GM21515 (cell line): ENCODE measurements around the gene VEZT.
"Not testable (repeated sequence)": the region's sequence is repeated elsewhere in the genome, so short reads cannot be mapped to it uniquely, and the experiment has no call there.

Experiments
- ATAC-seq: cut with Tn5 transposase; IDR thresholded peaks from one replicate; pipeline ENCODE4 v1.9.1; 2021; ENCODE audit not compliant: unreplicated experiment

Gene VEZT, protein sequence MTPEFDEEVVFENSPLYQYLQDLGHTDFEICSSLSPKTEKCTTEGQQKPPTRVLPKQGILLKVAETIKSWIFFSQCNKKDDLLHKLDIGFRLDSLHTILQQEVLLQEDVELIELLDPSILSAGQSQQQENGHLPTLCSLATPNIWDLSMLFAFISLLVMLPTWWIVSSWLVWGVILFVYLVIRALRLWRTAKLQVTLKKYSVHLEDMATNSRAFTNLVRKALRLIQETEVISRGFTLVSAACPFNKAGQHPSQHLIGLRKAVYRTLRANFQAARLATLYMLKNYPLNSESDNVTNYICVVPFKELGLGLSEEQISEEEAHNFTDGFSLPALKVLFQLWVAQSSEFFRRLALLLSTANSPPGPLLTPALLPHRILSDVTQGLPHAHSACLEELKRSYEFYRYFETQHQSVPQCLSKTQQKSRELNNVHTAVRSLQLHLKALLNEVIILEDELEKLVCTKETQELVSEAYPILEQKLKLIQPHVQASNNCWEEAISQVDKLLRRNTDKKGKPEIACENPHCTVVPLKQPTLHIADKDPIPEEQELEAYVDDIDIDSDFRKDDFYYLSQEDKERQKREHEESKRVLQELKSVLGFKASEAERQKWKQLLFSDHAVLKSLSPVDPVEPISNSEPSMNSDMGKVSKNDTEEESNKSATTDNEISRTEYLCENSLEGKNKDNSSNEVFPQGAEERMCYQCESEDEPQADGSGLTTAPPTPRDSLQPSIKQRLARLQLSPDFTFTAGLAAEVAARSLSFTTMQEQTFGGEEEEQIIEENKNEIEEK

DNA sequence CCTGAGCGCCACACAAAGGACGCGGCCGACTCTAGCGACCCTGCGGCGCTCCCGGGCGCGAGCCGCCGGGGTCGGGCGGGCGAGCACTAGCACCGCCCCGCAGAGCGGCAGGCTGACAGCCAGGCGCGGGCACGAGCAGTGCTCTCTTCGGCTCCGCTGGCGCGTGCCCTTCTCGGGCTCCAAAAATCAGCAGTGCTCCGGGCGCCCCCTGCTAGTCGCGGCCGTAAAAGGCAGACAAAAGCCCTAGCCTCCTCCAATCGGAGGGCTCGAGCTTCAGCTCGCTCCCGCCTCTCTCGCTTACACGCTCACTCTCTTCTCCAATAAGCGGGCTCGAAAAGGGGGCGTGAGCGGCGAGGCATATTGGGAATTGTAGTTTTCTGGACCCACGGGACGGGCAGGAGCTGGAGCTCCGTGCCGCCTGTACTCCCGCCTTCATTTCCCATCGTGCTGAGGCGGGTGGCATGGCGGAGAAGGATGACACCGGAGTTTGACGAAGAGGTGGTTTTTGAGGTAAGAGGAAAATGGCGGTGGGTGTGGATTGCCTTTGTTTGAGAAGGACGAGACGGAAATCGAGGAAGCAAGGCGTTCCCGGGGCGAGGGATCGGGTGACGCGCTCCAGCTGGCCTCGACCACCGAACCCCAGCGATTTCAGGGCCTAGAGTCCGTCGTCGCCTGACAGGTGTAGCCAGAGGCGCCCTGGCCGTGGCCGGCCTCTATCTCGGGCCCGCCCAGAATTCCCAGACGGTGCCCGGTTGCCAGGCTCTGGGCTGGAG is at the start of gene VEZT, which contains the start of gene FGD6:
Gene VEZT, plus strand, starts transcription at position 431 of the 773 bp plus-strand sequence. Its CDS starts 44 bp downstream, at position 475.
Gene FGD6, minus strand, starts transcription at position 91 of the 773 bp plus-strand sequence. CDS start 227 bp downstream, outside the sequence.
- peak; percentile 92 for ATAC-seq

DNA sequence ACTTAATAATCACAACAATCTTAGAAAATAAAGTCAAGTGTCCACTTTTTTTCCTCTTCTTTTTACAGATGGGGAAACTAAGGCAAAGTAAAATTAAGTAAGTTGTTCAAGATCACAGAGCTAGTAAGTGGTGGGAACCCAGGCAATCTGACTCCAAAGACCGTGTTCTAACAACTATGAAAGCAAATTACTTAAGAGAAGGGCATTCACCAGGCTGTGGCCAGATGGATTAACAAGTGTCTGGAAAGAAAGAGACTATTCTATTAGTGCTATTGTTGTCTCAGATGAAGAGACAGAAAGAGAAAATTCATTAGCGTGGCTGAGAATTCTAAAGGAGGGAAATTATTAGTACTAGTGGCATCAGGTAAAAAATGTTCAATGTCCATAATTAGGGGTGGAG is 48.9 kb upstream of the VEZT start:
- ATAC-seq, result no peak

DNA sequence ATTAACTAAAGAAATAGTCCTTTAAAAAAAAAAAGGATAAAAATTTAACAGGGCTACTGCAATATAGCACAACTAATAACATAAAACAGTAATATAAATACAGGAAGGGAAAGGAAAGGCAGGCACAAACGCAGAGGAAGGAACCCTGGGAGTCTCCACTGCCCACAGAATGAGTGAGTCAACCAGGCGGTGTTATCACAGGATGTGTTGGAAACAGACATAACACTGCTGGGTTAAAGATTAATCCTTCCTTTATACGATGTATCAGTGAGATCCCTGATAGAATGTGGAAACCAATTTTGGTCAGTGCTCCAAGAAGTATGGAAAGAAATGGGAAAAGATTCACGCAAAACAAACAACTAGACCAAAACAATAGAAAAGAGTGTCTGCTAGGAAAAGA is 48.2 kb upstream of the VEZT start:
- no peak for ATAC-seq

DNA sequence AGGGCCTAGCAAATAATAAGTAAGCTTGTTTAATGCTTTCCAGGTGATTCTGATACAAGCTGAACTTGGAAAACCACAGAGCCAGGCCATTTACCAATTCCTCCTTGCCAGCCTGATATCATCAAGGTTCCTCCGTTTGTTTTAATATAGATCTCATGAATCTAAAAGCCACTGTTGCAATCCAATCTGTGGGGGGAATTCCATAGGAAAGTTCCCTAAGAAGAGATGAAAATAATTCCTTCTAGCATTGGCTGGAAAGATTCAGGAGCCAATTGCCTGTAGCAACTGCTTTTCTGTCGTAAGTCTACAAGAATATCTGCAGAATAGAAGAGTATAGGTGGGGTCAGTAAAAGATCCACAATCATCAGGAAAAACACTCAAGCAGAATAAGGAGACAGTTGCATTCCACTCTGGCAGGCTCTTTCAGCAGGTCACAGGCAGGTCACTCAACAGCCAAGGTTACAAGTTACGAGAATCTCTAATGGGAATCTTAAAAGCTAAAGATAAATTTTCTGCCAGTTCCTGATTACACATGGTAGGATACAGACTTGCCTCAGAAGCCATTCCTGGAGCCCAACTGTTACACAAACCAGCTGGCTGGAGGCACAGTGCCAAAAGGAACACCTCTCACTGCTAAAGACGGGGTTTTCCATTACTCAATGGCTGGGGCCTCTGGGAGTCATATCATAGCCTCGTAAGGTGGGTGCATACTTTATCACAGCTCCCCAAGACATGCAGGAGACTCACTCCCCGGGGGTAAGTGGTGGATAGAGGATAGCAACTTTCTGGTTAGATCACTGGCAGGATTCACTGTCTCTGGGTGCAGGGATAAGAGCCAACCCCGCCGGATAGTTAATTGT is 44.0 kb upstream of the VEZT start:
- no peak for ATAC-seq

DNA sequence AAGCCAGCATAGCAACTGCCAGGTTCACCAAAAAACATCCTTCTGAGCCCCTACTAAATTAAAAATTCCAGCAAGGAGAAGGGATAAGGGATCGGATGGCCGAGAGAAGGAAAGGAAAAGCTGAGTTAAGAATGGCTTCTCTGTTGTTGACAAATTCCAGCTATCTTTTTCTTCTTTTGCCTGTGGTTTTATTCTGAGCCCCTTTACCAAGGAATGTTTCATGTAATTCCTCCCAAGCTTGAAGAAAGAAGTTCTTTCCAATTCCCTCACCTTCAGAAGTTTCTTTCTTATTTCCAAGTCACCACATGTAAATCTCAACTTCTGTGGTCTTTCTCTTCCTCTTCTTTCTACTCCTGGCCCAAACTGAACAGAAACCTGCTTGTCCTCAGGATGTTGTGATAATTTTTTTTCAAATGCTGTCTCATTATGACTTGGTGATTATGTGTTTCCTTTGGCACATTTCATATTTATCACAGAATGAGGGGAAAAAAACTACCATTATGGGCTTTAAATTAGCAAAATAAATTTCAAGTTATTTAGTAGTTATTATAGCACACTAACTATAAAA is 40.3 kb upstream of the VEZT start:
- ATAC-seq, result no peak

DNA sequence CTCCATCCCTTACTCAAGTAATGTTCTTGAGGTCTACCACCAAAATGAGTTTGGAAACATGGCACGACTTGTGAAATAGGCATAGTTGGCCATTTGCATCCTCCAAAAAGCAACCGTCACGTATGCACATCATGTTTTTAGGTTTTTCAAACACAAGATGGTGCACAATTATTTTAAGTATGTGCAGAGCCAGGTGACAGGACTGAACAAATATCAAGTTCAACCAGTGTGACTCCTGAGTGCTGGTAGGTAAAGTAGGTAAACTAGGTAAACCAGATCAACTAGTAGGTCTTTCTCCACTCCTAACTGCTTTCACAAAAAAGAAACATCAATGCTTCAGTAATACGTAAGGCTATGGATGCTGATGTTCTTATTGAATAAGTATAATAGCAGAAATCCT is 39.5 kb upstream of the VEZT start:
- ATAC-seq, result no peak

DNA sequence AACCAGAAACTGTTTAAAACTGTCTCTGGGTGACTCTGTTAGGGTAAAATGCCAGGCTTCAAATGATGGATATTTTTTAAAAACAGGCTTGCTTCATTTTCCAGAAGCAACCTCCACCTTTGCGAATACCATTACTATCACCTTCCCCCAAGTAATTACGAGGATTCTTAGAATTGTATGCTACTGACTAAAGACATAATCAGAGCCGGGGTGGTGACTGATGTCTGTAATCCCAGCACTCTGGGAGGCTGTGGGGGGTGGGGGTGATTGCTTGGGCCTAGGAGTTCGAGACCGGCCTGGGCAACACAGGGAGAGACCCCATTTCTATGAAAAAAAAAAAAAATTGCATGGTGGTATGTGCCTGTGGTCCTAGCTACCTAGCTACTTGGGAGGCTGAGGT is 38.6 kb upstream of the VEZT start:
- no peak for ATAC-seq

DNA sequence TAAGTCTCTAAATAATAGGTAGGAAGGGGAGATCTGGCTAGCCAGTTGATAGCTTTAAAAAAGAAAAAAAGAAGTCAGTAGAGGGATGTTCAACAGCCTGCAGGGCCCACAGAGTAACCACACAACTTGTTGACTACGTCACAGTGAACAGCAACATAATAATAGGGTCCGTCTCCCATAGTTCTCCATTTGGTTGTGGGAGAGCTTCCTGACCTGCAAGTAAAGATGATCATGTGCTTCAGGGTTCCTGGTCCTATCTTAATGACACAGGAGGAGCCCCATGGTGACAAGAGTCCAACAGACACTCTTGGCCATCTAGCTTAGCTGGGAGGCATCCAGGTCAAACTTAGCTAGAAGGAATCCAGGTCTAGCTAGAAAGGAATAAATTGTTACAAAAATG is 36.5 kb upstream of the VEZT start:
- ATAC-seq, result no peak

DNA sequence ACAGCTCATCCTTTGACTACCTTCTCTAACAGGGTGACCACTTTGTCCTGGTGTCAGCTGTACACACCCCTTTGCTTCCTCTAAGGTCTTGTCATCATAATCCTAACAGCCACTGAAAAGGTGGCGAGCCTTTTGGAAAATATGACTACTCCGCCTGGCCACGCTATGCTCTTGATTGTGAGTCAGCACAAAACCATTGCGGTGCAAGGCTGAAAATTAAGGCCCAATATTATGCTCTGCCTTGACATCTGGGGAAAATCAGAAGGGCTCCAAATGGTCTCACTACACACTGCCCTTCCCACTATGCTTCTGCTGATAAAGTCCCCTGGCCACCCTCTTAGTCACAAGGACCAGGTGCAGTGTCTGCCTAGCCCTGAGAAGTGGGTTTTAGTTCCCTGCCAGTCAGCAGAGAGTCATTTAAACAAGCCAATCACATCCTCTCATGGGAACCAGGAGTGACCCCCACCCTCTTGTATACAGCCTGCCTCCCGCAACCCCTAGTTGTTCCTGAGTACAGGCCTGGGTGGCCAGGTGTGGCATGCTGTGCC is 34.7 kb upstream of the VEZT start:
- no peak for ATAC-seq

DNA sequence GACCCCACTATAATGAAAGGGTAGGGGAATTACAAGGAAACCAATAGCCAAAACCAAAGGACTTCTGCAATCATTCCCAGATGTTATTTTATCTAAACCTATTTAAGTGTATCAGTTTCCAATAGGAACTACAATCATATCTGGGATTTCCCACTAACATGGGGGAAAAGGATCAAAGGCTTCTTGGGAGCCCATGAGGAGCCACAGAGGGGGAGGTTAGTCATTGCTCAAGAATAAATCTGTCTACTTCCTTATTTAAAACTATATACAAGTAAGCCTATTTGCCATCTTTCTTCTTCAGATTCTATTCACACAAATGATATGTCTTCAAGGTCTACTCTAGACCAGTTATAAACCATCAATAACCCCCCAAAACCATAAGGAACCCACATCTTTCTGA is 33.5 kb upstream of the VEZT start:
- ATAC-seq, result no peak

DNA sequence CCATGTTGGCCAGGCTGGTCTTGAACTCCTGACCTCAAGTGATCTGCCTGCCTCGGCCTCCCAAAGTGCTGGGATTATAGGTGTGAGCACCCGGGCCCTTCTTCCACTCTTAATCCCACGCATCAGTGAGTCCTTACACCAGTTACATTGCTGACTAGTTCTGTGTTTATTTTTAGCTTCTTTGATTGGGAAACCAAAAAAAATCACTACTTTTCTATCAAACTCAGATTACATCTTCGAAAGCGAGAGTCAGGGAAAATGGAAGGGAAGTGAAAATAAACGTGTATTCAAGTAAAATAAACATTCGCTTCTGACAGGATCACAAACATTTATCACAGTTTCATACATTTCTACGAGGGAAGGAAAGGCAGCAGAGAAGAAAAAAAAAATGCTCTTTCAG is 32.5 kb upstream of the VEZT start:
- no peak for ATAC-seq

DNA sequence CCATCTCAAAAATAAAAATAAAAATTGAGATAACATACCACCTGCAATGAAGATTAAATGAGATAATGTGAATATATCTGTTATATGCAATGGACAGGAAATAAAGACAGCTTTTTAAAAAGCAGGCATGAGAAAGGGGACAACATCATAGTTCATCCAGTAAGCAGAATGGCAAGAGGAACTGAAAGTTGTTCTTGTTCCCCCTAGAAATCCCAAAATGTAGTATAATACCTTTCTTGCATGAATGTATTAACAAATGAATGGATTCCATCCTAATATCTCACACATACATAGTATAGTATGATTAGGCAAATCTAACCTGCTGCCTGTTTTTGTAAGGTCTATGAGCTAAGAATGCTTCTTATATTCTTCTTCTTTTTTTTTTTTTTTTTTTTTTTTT is 31.8 kb upstream of the VEZT start:
- no peak for ATAC-seq

DNA sequence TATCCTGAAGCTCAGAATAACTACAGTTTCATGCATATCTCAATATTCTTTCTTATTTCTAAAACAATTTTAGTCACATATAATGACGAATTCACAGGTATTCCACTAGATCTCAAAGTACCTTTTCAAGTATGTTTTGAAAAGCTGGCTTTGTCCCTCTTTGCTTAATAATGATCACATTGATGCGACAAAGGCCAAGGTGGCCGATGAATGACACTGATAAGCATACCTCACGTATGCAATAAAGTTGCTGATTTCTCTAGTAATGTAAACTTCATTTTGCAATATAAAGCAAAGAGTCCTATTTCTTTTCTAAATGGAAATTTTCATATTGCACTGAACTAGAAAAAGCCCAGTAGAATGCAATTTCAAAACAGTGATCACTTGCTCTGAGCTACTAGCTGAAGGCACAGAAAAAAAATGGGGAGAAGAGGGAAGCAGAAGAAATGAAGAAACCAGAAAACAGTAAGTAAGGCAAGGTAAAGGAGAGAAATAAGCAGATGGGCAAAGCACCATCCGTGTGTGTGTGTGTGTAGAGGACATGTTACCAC is 29.7 kb upstream of the VEZT start:
- no peak for ATAC-seq

DNA sequence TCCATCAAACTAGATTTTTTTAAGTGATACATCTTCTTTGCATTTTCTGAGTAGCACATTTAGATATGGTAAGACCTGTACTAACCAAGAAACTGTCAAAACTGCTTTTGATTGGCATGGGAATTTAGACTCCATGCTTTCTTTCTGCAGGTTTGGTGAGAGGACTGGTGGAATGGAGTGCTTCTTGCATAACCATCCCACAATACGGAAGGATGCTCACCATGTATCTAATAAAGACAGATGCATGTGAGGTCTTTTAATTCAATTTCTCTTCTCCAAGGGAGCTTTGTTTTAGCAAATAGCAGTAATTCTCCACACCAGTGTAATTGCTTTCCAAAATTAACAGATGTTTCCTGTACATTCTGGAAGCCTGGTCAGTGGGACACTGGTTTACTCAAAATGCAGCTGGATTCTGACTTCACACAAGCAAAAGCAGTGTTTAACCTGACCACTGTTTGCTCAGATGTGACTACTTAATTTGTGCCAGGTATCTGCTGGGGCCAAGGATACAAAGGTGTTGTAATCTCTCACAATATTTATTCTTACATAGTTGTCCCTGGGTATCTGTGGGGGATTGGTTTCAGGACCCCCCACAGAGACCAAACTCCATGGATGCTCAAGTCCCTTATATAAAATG is 26.4 kb upstream of the VEZT start:
- no peak for ATAC-seq

DNA sequence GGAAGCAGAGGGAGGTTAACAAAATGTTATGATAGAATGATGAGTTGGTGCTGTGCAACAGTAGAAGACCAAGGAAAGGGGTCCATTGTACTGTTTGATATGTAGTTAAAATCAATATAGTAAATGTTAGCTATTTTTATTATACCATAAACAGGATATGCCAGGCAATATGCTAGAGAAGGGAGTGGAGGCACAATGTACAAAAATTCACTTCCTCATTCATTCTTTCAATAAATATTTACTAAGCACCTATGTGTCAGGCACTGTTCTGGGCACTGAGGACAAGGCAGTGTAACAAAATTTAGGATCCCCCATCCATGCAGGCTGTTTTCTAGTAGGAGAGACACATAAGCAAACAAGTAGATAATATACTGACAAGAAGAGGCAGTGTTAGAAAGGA is 25.3 kb upstream of the VEZT start:
- ATAC-seq, result no peak

DNA sequence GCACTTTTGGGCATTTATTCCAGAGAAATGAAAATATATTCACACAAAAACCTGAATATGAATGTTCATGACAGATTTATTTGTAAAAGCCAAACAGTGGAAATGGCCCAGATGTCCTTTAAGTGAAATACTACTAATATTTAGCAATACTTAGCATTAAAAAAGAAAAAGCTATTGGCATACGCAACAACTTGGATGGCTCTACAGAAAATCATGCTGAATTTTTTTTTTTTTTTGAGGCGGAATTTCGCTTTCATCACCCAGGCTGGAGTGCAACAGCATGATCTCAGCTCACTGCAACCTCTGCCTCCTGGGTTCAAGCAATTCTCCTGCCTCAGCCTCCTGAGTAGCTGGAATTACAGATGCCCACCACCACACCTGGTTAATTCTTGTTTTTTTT is 24.5 kb upstream of the VEZT start:
- no peak for ATAC-seq

DNA sequence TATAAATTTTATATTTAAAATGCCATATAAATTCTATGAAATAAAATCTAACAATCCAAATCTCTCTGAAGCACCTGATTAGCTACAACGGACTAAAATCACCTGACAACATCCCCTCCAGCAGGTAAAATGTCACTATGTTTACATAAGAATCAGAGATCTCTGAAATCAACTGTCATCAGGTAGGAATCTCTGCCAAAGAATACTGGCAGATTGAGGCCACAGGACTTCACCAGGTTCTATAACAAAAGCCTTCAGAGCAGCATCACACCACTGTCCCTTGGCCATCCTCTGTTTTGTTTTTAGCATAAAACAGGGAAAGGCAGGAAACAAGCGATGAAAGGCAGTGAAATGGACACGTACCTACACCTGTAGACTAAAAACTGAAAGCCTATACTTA is 22.5 kb upstream of the VEZT start:
- no peak for ATAC-seq

DNA sequence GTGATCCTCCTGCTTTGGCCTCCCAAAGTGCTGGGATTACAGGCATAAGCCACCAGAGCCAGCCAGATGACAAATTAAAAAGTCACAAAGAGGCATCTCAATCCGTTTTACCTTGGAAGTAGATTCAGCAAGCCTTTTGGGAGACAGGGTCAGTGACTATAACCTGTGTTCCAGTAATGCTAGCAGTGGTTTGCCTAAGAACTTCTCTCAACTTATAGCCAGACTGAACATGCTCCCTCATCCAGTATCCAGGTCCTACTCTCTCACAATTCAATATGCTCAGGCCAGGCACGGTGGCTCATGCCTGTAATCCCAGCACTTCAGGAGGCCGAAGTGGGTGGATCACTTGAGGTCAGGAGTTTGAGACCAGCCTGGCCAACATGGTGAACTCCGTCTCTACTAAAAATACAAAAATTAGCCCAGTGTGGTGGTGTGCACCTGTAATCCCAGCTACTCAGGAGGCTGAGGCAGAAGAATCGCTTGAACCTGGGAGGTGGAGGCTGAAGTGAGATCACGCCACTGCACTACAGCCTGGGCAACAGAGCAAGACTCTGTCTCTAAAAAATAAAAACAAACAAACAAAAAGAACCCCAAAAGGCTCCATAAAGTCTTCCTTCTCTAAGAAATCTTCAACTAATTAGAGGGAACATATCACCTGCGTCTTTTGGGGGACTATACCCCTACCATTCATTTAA is 20.6 kb upstream of the VEZT start:
- ATAC-seq, result not testable (repeated sequence)

DNA sequence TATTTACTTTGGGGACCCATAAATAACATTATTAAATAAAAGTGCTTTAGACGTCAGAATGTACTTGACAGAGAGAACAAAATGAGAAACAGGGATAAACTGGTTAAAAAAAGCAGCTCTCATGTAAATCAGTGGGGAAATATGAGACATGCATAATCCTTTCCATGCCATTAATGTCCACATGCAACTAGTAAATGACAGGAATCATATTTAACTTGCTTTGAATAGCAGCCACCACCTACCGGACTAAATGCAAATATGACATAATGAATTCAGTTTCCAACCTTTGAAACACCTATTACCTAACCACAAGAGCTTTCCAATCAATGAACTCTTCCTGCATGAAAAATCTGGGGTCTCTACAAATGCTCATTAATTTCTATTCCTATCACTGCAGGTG is 20.0 kb upstream of the VEZT start:
- no peak for ATAC-seq
